Limb (tissue), 2 donors: ENCODE results near the gene SHTN1.
A peak's percentile ranks its signal among the peaks of the same experiment; 100 is the strongest.

Experiments used
- DNase-seq, 2 donors: peaks; one replicate each; pipeline ENCODE4 v3.0.0-alpha.2; 2016; ENCODE audit errors: extremely low spot score in 2 of 2

Gene SHTN1

DNA sequence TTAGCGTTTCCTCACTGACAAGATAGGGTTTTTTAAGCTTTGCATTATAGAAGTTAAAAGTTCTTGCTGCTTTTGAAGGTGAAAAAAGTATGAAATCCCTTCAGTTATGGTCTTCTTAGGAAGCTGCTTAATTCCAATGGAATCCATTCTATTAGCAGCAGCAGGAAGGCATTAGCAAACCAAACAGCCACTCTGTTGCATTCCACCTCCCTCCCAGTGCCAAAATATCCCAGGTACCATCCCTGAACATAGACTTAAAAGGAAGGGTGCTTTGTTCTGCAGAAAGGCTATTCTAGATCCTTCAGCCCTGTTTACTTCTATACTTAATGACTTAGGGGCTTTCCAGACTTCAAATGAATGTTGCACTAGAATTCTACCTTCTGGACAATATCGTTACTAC is 131.9 kb downstream of the SHTN1 start:
- no peak for DNase-seq

DNA sequence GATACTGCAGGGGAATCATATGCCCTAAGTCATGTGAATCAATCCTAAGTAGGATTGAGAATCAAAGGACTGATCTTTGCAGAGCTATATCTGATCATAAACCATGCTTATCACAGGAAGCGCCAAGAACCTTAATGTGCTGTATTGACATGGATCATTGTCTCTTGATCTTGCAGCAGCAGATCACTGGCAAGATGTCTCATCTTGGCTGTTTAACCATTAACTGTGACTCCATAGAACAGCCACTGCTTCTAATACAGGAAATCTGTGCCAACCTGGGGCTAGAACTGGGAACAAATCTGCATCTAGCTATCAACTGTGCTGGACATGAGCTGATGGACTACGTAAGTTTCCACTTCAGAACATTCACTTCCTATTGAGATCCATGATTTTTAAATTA is 134.0 kb downstream of the SHTN1 start:
- DNase-seq = no peak

DNA sequence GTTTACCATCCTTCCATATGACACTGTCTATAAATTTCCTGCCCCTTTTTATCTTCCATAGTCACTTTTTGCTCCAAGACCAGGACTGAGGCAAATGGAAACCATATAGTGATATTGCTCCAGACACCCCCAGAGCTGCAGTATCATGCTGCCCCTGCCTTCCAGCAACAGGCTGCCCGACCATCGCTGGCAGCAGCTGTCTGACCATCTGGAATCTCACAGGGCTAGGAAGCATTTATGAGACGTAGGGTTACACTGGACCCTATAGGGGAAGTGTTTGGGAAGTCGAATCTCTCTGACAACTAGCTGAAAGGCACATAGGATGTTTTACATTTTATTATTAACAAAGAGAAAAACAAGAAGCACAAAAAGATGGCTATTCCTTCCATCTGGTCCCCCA is 136.3 kb downstream of the SHTN1 start:
- no peak for DNase-seq

DNA sequence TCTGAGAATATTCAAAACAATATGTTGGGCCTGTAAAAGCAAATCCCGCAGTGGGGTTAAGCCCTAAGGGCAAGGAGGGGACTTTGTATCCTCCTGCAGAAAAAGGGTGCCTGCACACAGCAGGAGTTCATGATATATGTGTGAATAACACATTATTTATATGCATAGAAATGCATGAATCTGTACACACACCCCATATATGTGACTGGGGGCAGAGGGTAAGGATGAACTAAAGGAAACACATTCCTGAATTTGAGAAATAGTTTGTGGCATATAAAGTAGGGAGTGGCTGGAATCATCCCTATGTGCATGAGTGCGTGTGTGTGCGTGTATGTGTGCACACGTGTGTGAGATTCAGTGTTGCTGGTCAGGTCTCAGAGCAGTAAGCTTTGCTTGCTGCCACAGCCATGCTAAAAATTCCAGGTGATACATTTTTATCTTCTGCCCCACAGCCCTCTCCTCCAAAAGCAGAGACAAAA is 136.8 kb downstream of the SHTN1 start:
- no peak for DNase-seq

DNA sequence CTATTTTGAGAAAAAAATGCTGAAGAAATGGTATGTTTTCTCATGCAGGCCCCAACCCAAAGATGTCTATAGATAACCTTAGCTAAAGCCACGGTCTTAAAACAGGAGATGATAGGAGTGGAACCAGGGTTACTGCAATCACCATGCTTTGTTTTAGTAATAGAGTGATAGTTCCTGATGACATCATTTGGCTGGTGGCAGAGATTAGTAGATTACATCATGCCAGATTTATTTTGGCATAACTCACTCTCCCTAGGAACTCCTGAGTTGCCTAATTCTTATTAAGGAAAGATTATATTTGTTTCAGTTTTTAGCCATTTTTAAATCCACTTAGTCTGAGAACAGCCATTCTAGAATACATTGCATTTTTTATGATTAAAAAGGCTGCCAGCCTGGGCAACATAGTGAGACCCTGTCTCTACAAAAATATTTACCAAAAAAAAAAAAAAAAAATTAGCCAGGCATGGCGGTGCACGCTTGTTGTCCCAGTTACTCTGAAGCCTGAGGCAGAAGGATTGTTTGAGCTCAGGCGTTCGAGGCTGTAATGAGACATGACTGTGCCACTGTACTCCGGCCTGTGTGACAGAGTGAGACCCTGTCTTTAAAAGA is 137.9 kb downstream of the SHTN1 start:
- no peak for DNase-seq

DNA sequence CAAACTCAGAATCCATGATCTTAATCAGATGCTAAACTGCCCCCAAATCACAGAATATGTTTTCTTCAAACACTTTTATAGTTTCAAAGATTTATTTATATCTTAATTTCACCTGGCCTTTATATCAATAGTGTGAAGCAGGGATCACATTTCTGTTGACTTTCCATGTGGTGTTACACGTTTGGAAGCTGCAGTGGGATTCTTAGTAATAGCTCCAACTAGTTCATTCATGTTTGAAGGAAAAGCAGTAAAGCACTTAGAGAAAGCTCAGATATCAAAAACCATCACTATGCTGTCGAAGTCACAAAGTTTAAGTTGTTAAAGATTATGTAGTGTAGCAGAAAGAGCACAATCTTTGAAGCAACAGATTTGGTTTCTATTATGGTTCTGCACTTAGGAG is 138.9 kb downstream of the SHTN1 start:
- DNase-seq = no peak

DNA sequence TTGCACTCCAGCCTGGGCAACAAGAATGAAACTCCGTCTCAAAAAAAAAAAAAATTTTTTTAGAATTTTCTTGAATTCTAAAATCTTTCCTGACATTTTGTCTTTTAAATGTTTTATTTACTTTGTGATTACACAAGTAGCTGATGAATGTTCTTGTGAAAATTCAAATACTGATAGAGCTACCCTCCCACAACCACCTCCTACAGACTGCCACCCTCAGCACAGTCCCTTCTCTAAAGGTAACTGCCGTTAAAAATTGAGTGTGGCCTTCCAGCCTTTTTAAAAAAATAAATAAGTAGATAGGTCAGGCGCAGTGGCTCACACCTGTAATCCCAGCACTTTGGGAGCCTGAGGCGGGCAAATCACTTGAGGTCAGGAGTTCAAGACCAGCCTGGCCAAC is 140.6 kb downstream of the SHTN1 start:
- no peak for DNase-seq

DNA sequence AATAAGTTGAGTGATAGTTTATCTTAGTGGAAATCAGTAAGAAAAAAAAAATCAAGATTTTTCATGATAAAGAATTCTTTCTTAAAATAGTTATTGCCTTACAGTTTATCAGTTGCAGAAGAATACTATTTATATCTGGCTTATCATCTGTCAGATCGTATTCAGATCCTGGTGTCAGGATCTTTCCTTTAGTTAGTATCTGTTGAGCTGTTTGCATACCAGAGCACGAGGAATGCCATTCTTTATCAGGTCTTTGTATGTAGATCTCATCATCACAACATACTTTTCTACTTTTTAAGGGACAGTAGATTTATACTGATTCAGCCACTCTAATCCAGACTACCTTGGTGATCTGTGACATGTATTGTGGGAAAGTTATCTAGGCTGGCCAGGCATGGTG is 143.2 kb downstream of the SHTN1 start:
- DNase-seq = no peak

DNA sequence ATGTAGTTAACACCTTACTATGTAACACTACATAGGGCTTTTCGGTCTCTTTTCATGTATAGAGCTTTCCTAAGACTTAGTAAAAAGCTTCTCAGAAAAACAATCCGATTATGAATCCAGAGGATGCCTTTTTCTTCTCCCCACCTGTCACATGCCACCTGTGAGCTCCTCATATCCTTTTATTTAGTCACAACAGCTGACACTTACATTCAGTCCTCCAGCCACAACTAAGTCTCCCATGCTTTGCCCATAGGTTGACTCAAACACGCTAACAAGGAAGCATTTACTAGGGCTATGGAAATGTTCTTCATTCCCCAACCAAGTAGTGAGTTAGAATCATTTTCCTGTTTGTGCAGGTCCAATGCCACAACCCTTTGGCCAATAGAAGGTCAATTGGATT is 147.8 kb downstream of the SHTN1 start:
- no peak for DNase-seq

DNA sequence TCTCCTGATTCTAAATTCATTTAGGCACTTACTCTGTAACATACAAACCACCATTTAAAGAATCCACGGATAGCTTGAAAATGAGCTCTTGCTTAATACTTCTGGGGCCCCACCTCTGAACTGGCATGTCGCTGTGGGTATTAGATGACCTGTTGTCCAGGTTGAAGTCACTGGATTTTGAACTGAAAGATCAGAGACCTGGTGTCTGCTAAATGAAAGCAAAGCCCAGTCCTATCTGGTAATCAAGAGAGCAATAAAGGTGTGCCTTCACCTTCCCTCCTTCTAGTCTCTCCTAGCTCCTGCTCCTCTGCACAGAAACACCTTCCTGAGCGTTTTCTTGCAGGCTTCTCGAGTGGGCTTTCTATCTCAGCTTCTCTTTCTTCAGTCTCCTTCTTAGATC is 151.3 kb downstream of the SHTN1 start:
- no peak for DNase-seq

DNA sequence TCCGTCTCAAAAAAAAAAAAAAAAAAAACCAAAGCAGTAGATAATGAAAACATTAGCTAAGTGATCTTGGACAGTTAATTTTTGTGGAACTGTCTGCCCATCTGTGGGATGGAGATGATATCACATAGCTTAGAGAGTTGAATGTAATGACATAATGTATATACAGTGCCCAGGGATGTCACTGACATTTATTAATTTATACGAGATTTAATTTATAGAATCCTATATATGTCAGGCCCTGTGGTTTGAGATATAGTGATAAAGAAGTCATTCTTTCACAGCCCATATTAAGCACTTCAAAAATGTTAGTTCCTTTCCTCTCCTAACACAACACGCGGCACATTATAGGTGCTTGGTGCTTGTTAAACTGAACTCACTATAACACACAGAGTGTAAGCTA is 151.7 kb downstream of the SHTN1 start:
- no peak for DNase-seq

DNA sequence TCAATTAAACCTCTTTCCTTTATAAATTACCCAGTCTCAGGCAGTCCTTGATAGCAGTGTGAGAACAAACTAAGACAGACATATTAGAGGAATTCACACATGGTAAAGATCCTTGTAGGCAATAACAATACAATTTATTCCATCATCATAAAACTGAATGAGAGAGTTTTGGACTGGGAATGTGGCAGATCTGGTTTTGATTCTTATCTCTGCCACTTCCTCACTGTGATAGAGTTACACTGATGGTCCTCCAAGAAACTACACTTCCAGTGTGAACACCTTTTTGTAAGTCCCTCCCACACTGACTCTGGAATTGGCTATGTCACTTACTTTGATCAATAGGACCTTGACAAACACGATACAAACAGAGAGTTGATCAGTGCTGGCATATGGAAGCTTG is 152.7 kb downstream of the SHTN1 start:
- no peak for DNase-seq

DNA sequence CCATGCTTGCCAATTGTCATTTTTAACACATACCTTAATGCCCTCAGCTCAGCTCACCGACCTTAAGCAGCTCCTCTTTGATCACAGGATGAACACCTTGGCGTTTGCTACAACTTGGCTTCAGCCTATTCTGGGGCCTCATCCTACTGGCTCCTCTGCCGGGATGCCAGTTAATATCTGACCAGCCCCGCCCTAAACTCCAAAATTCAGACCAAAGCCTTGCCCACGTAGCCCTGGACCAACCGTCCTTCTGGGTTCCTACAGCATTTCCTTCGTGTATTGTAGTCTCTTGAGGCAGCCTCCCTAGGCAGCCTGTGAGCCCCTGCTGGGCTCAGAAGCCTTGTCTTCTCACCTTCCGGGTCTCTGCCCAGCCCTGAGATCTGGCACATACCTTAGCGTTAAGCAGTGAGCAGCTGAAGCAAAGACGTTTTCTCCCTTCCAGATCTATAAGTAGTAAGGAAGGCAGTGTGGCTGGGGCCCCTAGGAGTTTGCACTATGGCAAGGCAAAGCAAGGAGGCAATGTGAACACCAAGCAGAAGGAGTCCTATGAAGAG is 154.9 kb downstream of the SHTN1 start:
- DNase-seq = no peak

DNA sequence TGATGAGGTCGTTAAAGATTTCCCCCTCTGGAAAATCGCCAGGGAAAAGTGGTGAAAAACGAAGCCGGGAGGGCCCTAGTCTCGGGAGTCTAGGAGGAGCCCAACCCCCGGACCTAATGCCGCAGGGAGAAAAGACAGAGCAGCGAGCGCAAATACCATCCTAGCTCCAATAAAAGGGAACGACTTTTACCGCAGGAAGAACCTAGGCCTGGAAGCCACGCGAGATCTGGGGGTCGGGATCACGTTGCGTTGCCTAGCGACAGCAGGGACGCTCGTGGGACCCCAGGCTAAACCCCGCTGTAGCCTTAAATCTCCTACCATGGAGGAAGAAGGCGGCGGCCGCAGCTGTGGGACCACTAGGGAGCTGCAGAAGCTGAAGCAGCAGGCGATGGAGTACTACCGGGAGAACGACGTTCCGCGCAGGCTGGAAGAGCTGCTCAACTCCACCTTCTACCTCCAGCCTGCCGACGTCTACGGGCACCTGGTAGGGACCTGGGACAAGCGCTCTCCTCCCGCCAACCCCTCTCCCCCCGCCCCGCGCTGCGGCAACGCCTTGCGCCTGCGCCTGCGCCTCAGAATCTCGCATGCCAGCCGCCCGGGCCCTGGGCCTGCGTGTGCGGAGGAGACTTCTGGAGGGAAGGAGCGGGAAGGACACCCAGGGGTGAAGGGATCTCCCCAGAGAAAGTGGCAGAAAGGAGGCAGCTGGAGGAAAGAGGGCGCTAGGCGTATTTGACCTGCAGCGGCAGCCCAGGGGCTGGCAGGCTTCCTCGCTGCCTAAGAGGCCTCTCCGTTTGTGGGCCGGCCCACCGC is 155.5 kb downstream of the SHTN1 start, which contains the start of gene ENO4:
TSS of gene ENO4 (plus strand) at position 252 of the 810 bp plus-strand sequence. CDS start at position 320, 68 bp downstream.
- DNase-seq = peak; percentile 90 to 95

DNA sequence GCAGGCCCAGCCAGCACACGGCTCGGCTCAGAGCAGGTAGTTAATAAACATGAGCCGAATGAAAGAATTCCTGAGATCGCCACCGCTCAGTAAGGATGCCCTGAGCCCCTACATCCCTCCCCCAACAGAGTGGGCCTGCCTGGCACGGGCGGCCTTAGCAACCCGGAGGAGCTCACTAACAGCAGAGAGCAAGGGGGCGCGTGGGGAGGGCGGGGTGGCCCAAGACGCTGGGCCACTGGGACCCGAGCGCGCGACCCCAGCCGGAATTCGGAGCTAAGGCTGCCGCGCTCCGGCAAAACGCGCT is 156.1 kb downstream of the SHTN1 start:
- no peak for DNase-seq

DNA sequence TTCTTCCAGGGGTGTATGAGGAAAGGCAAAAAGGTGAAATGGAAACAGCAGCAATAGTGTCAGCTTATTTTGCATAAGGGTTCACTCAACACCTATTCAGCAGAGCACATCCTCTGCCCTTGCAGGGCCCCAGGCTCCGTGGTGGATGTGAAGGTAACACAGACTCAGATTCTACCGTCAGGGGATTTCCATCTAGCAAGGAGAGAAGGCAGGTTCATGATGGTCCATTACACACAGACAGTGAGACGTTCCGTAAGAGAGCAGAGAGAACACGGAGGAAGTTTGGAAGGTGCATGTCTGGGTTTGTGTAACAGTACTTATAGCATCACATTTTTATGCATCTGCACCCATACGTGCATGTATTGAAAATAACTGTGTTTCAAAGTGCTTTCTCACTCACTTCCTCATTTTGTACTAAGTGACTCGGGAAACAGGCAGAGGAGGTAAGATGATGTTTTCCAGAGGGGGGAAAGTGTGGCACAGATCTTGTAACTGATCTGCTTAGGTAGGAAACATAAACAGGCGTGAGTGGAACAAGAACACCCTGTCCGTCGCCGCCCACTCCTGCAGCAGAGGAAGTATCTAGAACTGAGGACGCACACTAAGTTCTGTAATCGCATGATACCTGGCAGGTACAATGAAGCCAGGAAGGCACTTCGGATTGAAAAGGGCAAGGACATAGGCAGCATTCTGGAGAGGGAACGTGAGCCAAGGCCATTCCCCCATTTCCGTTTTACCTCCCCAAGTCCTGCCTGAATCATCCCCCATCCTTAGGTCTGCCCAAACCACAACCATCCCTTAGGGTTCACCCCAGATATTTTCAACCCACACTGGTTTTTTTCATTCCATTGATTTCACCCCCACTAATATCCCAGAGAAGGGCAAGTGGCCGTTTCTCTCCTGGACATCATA is 156.7 kb downstream of the SHTN1 start:
- DNase-seq = no peak

DNA sequence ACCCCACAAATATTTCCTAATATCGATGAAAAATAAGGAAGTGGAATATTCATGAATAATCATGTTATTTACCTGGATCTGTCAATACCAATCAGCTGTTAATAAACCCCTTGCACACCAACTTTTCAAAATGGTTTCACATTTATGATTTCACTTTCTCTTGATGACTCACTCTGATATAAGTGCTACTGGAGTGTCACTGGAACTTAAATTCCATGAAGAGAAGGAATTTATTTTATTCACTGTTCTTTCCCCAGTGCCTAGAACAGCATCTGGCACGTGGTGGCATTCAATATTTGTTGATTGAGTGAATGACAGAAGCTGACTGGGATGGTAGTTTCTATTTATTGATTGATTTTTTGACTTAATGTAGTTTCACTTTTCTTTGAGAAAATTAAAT is 159.2 kb downstream of the SHTN1 start:
- DNase-seq = no peak

DNA sequence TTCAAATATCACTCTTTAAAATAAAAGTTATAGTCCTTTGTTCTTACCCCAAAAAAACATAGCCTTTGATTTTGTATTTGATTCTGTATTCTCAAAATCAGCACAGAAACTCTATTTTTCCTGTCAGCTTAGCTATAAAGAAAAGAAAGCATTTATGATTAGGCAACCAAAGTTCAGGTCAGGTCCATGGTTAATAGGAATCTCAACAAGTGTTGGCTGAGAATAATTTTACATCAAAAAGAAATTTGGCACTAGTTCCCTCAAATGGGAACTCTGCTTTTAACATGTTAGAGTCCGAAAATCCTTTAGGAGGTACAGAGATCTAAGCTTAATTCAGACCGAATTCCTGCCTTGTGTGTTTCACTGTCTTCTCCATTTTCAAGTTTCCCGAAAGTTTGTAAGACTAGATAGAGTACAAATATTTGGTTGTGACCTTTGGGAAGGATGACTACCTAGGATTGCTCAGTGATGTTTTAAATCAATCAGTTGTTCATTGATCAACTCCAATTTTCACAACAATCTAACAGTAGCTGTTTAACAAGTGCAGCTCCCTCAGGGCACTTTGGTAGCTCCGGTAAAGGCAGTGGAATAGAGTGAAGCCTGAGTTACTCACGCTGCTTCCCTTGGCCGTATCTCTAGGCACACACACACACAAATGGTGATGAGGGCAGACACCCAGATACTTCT is 164.5 kb downstream of the SHTN1 start:
- DNase-seq = no peak

DNA sequence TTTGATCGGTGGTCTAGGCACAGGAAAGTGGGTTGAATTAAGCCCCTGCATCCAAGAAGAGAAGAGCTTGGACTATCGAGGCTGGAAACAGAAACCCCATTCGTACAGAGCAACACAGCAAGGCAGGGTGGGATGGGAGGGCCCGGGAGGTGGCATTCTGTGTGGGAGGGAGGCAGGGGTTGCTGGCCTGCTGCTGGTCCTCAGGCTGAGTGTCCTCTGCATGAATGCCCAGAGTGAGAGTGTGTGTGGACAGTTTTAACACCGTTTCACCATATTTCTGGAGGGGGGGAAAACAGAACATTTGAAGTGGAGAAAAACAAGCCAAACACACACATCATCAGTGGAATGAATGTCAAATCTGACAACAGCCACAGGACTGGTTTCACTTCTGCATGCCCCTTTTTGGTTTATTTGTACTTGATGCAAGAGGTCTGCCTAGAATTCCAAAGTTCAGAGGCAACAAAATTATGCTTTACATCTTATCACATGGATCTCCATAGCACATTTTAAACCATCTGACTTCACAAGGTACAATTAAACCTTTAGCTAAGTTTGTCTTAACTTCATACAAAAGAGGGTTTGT is 166.8 kb downstream of the SHTN1 start:
- no peak for DNase-seq

DNA sequence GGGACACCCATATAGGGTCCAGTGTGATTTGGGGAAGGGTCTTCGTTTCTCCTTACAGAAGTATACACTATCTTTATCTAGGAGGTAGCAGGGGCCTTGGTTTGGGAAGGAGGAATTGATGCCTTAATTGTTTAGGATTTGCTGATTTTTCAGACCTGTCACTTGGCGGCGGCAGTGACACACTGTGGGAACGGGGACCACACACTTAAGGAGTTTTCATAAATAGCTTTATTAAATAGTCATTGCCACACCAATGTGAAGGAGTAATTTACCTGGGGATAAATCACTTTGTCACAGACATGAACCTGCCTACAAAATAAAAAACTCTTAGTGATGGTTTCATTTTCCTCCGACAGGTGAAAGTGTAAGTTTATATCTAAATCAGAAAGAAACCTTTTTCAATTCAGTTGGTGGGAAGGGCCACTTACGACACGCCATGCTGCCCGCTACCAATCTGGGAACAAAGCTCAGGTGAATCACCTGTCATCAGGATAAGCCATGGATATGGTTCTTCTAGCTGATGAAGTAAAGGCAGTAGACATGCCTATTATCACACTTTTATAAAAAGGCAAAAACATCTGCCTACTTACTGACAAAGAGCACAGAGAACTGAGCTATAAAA is 168.0 kb downstream of the SHTN1 start:
- DNase-seq = no peak

DNA sequence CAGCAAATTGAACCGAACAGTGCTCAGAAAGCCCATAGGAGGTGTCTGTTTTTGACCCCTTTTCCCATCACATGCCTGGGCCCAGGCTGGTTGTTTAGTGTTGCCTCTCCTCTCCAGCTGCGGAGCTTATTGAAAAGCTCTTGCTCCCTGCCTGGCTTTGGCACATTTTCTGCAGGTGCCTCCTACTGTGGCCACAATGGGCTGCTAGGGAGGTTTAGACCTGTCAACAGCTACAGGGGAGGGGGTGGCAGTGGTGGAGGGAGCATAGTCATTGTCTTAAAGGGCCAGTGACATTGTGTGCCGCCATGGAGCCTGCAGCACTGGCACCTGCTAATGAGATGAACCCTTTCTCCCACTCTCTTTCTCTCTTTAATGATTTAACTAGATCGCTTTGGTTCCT is 168.9 kb downstream of the SHTN1 start:
- no peak for DNase-seq
